Duodenal mucosa (tissue), 2 donors: ENCODE results near the gene SPP1.

Experiments used
- H3K27ac ChIP-seq: one replicate; pipeline ENCODE4 v1.7.0; 2013; ENCODE audit warnings: low read depth, low read length
- H3K27me3 ChIP-seq, 2 donors: one replicate each; pipeline ENCODE4 v1.7.0; 2013; ENCODE audit warnings: low read length in 2 of 2, control low read depth in 1 of 2; ENCODE audit not compliant: insufficient read depth in 2 of 2, control insufficient read depth in 1 of 2
- H3K36me3 ChIP-seq, 2 donors: one replicate each; pipeline ENCODE4 v1.7.0; 2013; ENCODE audit warnings: low read length in 2 of 2, control low read depth in 1 of 2; ENCODE audit not compliant: insufficient read depth in 2 of 2, control insufficient read depth in 1 of 2
- H3K4me1 ChIP-seq, 2 donors: one replicate each; pipeline ENCODE4 v1.7.0; 2013; ENCODE audit warnings: low read length in 2 of 2, control low read depth in 1 of 2; ENCODE audit not compliant: insufficient read depth in 2 of 2, control insufficient read depth in 1 of 2
- H3K4me3 ChIP-seq, 2 donors: one replicate each; pipeline ENCODE4 v1.7.0; 2013; ENCODE audit warnings: low read length in 2 of 2, low read depth in 1 of 2
- H3K9ac ChIP-seq, 2 donors: one replicate each; pipeline ENCODE4 v1.7.0; 2013; ENCODE audit warnings: low read length in 2 of 2, low read depth in 1 of 2
- H3K9me3 ChIP-seq, 2 donors: one replicate each; pipeline ENCODE4 v1.7.0; 2013; ENCODE audit warnings: low read length in 2 of 2, control low read depth in 1 of 2; ENCODE audit not compliant: control insufficient read depth in 1 of 2

SPP1 gene

DNA sequence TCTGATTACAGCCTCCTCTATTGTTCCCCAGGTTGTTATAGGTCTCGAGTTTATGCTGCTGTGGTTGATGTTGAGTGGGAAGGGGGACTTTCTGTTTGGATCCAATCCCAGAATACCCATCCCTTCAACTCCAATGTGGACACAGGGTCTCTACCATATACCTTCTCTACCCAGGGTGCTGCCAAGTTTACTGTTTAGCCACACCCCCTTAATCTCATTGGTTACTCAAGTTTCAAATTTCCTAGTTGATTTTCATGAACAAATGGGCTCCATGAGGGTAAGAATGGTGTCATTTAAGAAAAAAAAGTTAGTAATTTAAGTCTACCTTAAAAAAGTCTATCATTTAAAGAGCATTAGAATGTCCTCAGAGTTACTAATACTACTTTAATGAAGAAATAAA lies 3.6 kb upstream of the SPP1 start:
- Histone ChIP-seq H3K27ac (no peak overlapping the region), H3K36me3 (no peaks in the 10 kb centered on the region)

DNA sequence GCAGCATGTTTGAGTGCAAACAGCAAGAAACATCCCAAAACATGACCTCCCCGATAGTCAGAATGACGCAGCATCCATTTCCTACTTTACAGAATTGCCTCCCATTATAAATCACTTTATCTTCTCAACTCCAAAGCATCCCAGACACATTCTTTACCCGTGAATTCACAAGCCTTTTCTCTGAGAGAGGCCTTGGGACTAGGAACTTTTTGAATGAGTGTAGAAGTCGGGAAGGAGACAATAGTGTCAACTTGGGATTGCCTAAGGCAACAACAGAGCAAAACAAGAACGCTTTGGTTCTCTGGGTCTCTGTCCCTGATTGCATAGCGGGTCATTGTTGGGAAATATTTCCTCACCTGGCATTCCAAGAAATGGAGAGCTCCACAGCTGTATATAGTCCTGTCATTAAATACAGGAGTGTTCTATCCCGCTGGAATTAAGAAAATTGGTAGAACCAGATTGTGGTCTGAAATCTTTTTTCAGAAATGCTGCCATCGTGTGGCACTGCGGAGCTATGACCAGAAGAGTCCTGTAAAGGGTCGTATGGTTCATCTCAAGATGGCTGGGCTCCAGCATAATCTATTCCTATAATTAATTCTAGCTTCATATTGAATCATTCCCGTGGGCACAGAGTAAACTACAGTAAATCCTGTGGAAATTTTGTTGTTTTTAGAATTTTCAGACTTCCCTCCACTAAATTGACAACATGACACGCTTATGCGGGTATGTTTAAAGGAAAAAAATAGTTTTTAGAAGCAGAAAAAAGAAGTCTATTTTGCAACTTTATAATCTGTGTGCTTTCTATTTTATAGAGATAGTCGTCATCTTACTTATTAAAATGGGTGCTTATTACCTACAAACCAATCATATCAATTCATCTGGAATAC lies 2.0 kb upstream of the SPP1 start:
- Histone ChIP-seq H3K9ac (no peak overlapping the region), H3K4me1 (no peaks in the 10 kb centered on the region), H3K27ac (no peak overlapping the region), H3K36me3 (no peaks in the 10 kb centered on the region), H3K4me3 (no peak overlapping the region), H3K9me3 (no peaks in the 10 kb centered on the region), H3K27me3 (peaks cover 6 to 32% of the 10 kb centered on the region in 2 donors)

More for the DNA sequence above, 3.6 kb upstream of the SPP1 start:
- H3K9me3 ChIP-seq, result no peaks in the 10 kb centered on the region
- H3K9ac ChIP-seq, result no peak overlapping the region
- no peaks in the 10 kb centered on the region for H3K4me1 ChIP-seq
- no peak overlapping the region for H3K4me3 ChIP-seq
- H3K27me3 ChIP-seq, result peaks cover 9 to 32% of the 10 kb centered on the region in 2 donors

DNA sequence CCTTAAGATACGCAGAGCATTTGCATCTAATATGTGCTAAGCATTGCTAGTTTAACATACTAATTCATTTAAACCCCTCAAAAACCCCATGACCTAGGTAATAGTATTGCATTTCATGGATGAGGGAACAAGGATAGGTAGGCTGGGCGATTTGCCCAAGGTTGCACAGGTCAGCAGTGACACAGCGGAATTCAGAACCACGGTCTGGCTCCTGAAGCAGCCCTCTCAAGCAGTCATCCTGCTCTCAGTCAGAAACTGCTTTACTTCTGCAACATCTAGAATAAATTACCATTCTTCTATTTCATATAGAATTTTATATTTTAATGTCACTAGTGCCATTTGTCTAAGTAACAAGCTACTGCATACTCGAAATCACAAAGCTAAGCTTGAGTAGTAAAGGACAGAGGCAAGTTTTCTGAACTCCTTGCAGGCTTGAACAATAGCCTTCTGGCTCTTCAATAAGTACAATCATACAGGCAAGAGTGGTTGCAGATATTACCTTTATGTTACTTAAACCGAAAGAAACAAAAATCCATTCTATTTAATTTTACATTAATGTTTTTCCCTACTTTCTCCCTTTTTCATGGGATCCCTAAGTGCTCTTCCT lies 555 bp upstream of the SPP1 start:
- Histone ChIP-seq H3K27ac (no peak overlapping the region), H3K27me3 (peaks cover 6 to 32% of the 10 kb centered on the region in 2 donors), H3K9ac (no peak overlapping the region), H3K36me3 (no peaks in the 10 kb centered on the region), H3K4me1 (no peaks in the 10 kb centered on the region), H3K4me3 (no peak overlapping the region), H3K9me3 (no peaks in the 10 kb centered on the region)

DNA sequence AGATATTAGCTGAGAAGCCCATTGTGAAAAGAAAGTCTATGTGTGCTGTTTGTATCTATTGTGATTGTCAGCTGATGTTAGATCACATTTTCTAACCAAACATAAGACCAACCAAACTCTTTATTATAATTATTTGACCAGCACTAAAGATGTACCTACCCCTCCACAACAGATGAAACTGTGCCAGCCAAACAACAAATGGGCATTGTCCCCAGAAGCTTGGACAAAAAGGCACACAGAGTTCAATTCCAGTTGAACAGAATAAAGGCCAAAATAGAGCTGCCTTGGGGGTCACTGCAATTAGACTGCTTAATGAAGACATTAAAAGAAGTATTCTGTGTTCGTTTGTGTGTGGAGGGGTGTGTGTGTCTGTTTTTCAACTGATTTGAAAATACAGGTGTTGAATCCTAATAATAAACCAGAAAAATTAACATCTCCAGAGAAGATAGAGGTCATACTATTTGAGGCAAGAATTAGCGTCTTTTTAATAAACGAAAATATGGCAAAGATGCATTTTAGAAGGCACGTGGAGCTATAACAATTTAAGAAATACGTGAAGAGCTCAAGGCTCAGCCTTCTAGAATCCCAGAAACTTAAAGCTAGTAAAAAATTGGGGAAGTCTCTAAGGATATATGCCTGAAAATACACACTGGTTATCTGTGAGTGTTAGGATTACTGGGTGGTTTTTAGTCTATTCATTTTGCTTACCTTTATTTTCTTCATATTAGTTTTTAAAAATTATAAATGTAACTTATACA lies 2.2 kb downstream of the SPP1 start:
- Histone ChIP-seq H3K9ac (no peak overlapping the region), H3K4me3 (no peak overlapping the region), H3K27ac (no peak overlapping the region)

DNA sequence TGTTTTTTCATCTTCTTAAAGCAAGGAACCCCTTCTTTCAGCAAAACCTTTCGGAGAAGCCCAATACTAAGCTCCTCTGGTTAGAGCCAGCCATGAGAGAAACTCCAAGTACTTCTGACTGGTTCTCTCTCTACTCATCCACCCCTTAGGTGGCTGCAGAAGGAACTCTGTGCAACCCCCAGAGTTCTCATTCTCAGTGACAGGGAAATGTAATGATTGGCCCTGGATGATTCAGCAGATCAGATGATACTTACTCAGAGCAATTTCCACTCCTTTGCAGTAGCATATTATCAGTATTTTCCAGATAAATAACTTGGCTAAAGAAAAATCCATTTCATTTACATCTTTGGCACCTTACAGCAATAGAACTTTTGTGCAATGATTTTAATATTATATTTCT lies 3.2 kb downstream of the SPP1 start:
- Histone ChIP-seq H3K27ac (no peak overlapping the region), H3K36me3 (no peaks in the 10 kb centered on the region), H3K27me3 (peaks cover 6 to 19% of the 10 kb centered on the region in 2 donors), H3K4me1 (no peaks in the 10 kb centered on the region), H3K9me3 (no peaks in the 10 kb centered on the region), H3K9ac (no peak overlapping the region), H3K4me3 (no peak overlapping the region)

More for the DNA sequence above, 2.2 kb downstream of the SPP1 start:
- H3K36me3 ChIP-seq, result no peaks in the 10 kb centered on the region
- no peaks in the 10 kb centered on the region for H3K9me3 ChIP-seq
- H3K4me1 ChIP-seq, result no peaks in the 10 kb centered on the region
- peaks cover 6 to 19% of the 10 kb centered on the region in 2 donors for H3K27me3 ChIP-seq

DNA sequence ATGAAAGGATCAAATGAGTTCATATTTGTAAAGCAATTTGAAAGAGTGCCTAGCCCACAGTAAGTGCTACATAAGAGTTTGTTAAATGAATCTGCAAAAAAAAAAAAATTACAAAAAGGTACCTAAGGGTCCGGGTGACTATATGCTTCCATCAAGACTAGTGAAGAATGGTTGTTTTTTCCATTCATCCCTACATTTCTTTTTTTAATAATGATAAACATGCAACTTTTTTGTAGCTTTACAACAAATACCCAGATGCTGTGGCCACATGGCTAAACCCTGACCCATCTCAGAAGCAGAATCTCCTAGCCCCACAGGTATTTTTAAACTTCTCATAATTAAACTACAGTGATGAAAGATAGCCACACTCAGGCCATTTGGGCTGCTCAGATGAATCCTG lies 4.3 kb downstream of the SPP1 start:
- H3K4me3 ChIP-seq, result no peak overlapping the region
- H3K9ac ChIP-seq, result no peak overlapping the region
- H3K27ac ChIP-seq, result no peak overlapping the region
- no peaks in the 10 kb centered on the region for H3K9me3 ChIP-seq
- no peaks in the 10 kb centered on the region for H3K4me1 ChIP-seq
- peaks cover 6 to 13% of the 10 kb centered on the region in 2 donors for H3K27me3 ChIP-seq
- H3K36me3 ChIP-seq, result no peaks in the 10 kb centered on the region

DNA sequence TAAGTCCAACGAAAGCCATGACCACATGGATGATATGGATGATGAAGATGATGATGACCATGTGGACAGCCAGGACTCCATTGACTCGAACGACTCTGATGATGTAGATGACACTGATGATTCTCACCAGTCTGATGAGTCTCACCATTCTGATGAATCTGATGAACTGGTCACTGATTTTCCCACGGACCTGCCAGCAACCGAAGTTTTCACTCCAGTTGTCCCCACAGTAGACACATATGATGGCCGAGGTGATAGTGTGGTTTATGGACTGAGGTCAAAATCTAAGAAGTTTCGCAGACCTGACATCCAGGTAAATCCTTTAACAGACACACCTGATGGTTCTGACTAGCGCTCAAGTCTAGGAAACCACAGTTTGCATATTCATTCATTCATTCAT lies 6.0 kb downstream of the SPP1 start:
- Histone ChIP-seq H3K27me3 (no peaks in the 10 kb centered on the region), H3K4me1 (no peaks in the 10 kb centered on the region), H3K27ac (no peak overlapping the region), H3K9ac (no peak overlapping the region), H3K36me3 (no peaks in the 10 kb centered on the region), H3K4me3 (no peak overlapping the region), H3K9me3 (no peaks in the 10 kb centered on the region)

DNA sequence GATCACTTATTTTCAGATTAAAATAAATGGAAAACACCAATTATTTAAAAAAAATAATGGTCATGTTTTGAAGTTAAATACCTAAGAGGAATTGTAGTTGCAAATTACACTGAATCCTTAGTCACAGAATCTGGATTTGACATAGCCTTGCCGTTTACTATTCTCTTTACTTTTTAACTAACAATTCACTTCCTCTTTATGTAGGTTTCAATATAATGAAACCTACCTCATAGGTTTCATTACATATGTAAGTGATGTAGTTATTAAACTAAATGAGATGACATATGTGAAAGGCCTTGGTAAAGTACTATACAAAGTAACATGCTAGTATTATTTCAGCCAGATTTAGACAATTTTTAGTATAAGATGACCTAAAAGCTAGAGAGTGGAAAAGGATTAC lies 6.5 kb downstream of the SPP1 start:
- Histone ChIP-seq H3K27ac (no peak overlapping the region), H3K4me1 (no peaks in the 10 kb centered on the region), H3K4me3 (no peak overlapping the region), H3K9ac (no peak overlapping the region), H3K36me3 (no peaks in the 10 kb centered on the region), H3K27me3 (no peaks in the 10 kb centered on the region), H3K9me3 (no peaks in the 10 kb centered on the region)

DNA sequence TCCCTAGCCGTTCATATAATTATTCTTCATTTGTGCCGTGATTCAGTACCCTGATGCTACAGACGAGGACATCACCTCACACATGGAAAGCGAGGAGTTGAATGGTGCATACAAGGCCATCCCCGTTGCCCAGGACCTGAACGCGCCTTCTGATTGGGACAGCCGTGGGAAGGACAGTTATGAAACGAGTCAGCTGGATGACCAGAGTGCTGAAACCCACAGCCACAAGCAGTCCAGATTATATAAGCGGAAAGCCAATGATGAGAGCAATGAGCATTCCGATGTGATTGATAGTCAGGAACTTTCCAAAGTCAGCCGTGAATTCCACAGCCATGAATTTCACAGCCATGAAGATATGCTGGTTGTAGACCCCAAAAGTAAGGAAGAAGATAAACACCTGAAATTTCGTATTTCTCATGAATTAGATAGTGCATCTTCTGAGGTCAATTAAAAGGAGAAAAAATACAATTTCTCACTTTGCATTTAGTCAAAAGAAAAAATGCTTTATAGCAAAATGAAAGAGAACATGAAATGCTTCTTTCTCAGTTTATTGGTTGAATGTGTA lies 7.0 kb downstream of the SPP1 start:
- Histone ChIP-seq H3K4me1 (no peaks in the 10 kb centered on the region), H3K36me3 (no peaks in the 10 kb centered on the region), H3K9me3 (no peaks in the 10 kb centered on the region), H3K9ac (no peak overlapping the region), H3K27ac (no peak overlapping the region), H3K27me3 (no peaks in the 10 kb centered on the region), H3K4me3 (no peak overlapping the region)

DNA sequence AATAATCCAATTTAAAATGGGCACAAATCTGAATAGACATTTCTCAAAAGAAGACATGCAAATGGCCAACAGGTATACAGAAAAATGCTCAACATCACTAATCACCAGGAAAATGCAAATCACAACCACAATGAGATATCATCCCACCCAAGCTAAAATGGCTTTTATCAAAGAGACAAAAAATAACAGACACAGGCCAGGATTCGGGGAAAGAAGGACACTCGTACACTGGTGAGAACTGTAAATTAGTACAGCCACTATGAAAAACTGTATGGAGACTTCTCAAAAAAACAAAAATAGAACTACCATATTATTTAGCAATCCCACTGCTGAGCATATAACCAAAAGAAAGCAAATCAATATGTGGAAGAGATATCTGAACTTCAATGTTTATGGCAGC lies 8.5 kb downstream of the SPP1 start:
- Histone ChIP-seq H3K36me3 (no peaks in the 10 kb centered on the region), H3K27me3 (no peaks in the 10 kb centered on the region), H3K9me3 (no peaks in the 10 kb centered on the region), H3K4me3 (no peak overlapping the region), H3K4me1 (no peaks in the 10 kb centered on the region), H3K9ac (no peak overlapping the region), H3K27ac (no peak overlapping the region)
